Hematopoietic multipotent progenitor cell treated with erythropoietin and hydrocortisone succinate and interleukin-3 and kit ligand, for 17 days (in vitro differentiated cells): ENCODE data around the gene OGG1.

Experiments
- DNase-seq: peaks from one replicate; pipeline ENCODE4 v3.0.0-alpha.2; 2015; ENCODE audit warnings: low spot score

Gene OGG1

GRCh38 chr3:9727743-9728142, 22.0 kb upstream of the OGG1 start:
- no peak for DNase-seq

GRCh38 chr3:9729419-9729818, 20.3 kb upstream of the OGG1 start:
- DNase-seq: no peak

GRCh38 chr3:9730657-9731205, 19.0 kb upstream of the OGG1 start:
- no peak for DNase-seq

GRCh38 chr3:9731206-9732079, 18.3 kb upstream of the OGG1 start, which contains the start of gene BRPF1:
TSS of gene BRPF1 (plus strand) at chr3:9731735. CDS start at chr3:9734141, 2,406 bp downstream.
- DNase-seq: peak; percentile 97

- peak; percentile 41 for DNase-seq
Measured at GRCh38 chr3:9732080-9732739, 17.5 kb upstream of the OGG1 start.

GRCh38 chr3:9732740-9733115, 17.0 kb upstream of the OGG1 start:
- no peak for DNase-seq

- DNase-seq: peak; percentile 74
Measured at GRCh38 chr3:9736831-9737230, 12.9 kb upstream of the OGG1 start.

GRCh38 chr3:9739181-9739580, 10.6 kb upstream of the OGG1 start:
- no peak for DNase-seq

- no peak for DNase-seq
Measured at GRCh38 chr3:9742560-9742959, 7.2 kb upstream of the OGG1 start.

GRCh38 chr3:9743548-9743947, 6.2 kb upstream of the OGG1 start:
- no peak for DNase-seq

GRCh38 chr3:9744162-9744561, 5.6 kb upstream of the OGG1 start:
- DNase-seq: no peak

GRCh38 chr3:9745521-9745920, 4.2 kb upstream of the OGG1 start:
- no peak for DNase-seq

GRCh38 chr3:9746330-9746729, 3.4 kb upstream of the OGG1 start:
- no peak for DNase-seq

GRCh38 chr3:9747267-9747666, 2.5 kb upstream of the OGG1 start:
- no peak for DNase-seq

- DNase-seq: no peak
Measured at GRCh38 chr3:9748031-9748430, 1.7 kb upstream of the OGG1 start.

- no peak for DNase-seq
Measured at GRCh38 chr3:9749296-9749644, 482 bp upstream of the OGG1 start.

GRCh38 chr3:9750556-9751411, 1.0 kb downstream of the OGG1 start:
- no peak for DNase-seq

GRCh38 chr3:9754678-9755077, 4.9 kb downstream of the OGG1 start:
- DNase-seq: no peak

GRCh38 chr3:9757427-9757826, 7.7 kb downstream of the OGG1 start:
- DNase-seq: no peak

- no peak for DNase-seq
Measured at GRCh38 chr3:9760779-9761505, 11.2 kb downstream of the OGG1 start.

GRCh38 chr3:9761919-9762318, 12.2 kb downstream of the OGG1 start:
- DNase-seq: no peak

- no peak for DNase-seq
Measured at GRCh38 chr3:9762871-9763270, 13.1 kb downstream of the OGG1 start.
